Ammon's horn (tissue), 1 donor: ENCODE data around the gene FGD3.
A peak's percentile ranks its signal among the peaks of the same experiment; 100 is the strongest.
"Not testable (repeated sequence)": the region's sequence is repeated elsewhere in the genome, so short reads cannot be mapped to it uniquely, and the experiment has no call there.

Experiments
- DNase-seq: peaks from one replicate; pipeline ENCODE4 v3.0.0-alpha.2; 2016; ENCODE audit warnings: low spot score

The FGD3 gene

DNA sequence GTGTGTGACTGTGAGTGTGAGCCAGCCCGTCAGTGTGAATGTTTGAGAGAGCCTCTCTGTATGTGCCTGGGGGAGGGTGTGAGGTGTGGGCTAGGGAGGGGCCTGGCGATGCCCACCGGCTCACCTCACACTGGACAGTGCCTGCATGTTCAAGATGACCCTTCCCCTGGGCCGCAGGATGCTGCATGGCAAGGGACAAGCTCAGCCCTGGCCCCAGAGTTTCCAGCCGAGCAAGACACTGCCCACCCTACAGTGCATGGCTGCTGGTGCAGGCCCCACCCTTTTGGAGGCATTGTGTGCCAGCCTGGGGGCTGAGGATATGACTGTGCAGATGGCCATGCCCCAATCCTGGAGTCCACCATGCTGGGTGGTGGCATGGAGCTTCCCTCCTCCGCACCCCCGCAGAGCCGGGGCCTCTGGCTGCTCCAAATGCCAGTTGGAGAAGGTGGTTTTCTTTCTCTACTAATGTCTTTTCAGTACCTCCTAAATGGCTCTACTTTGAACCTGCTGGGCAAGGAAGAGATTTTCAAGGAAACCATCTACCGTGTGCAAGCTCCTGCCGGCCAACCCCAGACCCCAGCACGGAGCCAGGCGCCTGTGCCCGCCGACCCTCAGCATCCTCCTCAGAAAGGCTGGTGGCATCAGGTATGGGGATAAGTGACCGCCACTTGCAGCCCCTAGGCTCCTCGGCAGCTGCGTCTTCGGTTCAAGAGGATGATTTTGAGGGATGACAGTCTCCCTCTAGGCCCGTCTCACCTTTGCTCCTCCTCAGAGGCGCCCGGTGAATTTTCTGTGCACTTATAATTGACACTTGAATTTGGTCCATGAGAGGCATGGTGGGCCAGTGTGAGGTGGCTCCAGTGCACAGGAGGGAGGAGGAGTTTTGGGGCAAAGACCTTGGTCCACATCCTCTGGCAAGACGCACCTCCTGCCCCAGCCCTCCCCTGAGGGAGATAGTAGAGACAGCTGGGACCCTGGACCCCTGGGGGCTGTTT lies 27.7 kb downstream of the FGD3 start:
- no peak for DNase-seq

GRCh38 chr9:92976431-92976830 lies 29.1 kb downstream of the FGD3 start:
- DNase-seq, result no peak

GRCh38 chr9:92977279-92977678 lies 30.0 kb downstream of the FGD3 start:
- DNase-seq, result no peak

GRCh38 chr9:92978345-92978875 lies 31.1 kb downstream of the FGD3 start:
- no peak for DNase-seq

GRCh38 chr9:92979283-92980056 lies 32.1 kb downstream of the FGD3 start:
- DNase-seq, result no peak

GRCh38 chr9:92980085-92980745 lies 32.9 kb downstream of the FGD3 start:
- DNase-seq, result no peak

GRCh38 chr9:92982130-92982529 lies 34.8 kb downstream of the FGD3 start:
- no peak for DNase-seq

GRCh38 chr9:92983984-92984589 lies 36.8 kb downstream of the FGD3 start:
- no peak for DNase-seq

GRCh38 chr9:92984976-92985375 lies 37.7 kb downstream of the FGD3 start:
- DNase-seq, result no peak

DNA sequence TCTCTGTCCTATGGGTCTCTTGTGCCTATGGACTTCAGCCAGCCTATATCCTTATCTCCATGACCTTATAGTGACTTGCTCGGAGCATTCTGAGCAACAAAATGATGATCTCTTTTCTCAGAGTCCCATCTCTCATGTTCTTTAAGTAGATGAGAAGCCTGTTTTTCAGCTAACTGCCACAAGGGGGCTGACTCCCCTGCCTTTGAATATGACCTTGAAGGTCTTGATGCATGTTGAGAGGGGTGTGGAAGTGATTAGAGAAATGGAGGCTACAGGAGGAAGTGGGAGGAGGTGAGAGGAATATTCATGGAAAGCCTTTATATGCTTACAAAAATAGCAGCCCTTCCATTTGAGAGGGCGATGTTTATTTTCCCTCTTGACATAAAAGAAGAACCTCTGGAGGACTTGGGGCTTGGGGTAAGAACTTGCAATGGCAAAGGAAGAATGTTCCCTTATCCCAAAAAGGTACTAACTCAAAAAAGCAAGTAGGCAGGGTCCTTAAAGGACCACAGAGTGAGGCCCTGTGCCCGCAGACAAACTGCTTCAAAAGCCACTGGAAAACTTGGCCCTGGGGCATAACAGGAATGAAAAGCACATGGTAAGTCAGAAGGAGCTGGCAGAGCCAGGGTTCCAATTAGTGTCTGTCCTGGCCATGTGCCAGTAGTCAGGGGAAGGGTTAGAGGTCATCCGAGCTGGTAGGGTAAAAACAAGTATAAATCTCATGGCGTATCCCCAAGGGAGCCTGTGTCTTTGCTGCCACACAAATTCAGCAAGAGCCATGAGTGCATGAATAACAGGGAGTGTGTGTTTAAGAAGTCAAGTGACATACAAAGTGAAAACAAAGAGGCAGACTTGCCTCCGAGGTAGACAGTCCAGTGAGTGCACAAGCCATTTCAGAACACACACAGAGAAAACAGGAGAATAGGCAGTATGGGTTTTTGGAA lies 39.1 kb downstream of the FGD3 start:
- DNase-seq, result no peak

DNA sequence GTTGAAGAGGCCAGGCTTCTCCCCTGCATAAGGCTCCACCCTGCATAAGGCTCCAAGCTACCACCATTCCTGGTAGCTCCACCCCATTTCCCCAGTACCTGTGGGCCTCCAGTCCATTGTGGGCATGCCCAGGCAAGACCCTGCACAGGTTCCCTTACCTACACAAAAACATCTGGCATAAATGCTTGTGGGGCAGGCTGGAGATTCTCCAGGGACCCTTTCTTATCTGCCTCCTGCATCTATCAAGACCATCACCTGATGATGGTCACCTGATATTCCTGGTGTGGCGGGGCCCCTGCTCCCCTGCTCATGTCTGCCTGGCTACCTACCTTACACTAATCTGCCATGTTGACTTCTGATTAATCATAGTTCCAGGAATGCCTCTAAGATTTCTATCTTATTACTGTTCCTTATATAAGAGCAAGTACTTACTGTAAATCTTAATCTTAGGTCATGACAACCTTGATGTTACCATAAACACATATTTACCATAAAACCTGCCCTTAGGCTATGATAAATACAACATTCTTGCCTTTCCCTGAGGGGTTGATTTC lies 41.0 kb downstream of the FGD3 start:
- no peak for DNase-seq

- DNase-seq, result no peak
These were observed 42.2 kb downstream of the FGD3 start for GRCh38 chr9:92989561-92989960.

DNA sequence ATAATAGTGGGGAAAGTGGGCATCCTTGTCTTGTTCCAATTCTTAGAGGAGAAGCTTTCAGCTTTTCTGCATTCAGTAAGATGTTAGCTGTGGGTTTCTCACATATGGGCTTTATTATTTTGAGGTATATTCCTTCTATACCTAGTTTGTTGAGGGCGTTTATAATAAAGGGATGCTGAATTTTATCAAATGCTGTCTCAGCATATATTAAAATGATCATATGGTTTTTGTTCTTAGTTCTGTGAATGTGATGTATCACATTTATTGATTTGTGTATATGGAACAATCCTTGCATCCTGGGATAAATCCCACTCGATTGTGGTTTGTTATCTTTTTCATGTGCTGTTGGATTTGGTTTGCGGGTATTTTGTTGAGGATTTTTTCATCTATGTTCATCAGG lies 43.1 kb downstream of the FGD3 start:
- no peak for DNase-seq

DNA sequence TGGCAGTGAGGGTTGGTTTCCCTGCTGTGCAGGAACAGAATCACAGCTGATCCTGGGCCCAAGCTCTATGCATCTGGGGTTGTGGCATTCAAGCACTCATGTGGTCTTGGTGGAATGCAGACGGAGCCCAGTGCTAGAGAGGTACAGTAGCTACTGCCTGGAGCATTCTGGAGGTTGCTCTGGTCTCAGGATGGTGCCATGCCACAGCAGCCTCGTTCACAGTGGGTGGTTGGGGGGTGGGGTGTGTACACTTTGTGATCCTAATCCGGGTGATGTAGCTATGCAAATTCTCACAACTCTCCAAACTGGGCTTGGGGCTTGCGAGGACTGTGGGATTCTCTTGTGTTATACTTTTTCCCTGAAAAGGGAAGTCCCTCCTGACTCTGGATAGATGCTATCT lies 45.2 kb downstream of the FGD3 start:
- no peak for DNase-seq

- DNase-seq, result not testable (repeated sequence)
These were observed 51.5 kb downstream of the FGD3 start for GRCh38 chr9:92998871-92999270.

DNA sequence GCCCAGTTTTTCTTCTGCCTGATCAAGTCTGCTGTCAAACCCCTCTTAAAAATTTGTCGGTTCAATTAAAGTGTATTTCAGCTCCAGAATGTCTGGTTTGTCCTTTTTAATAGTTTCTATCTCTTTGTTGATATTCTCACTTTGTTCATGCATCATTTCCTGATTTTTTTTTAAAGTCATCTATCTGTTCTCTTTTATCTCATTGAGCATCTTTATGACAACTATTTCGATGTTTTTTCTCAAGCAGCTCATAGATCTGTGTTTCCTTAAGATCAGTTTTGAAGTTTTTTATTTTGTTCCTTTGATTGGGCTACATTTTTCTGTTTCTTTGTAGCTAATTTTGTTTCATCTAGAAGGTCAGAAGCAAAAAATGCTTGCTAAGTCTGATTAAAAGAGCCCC lies 53.7 kb downstream of the FGD3 start:
- DNase-seq, result no peak

GRCh38 chr9:93002700-93003099 lies 55.4 kb downstream of the FGD3 start:
- DNase-seq, result no peak

DNA sequence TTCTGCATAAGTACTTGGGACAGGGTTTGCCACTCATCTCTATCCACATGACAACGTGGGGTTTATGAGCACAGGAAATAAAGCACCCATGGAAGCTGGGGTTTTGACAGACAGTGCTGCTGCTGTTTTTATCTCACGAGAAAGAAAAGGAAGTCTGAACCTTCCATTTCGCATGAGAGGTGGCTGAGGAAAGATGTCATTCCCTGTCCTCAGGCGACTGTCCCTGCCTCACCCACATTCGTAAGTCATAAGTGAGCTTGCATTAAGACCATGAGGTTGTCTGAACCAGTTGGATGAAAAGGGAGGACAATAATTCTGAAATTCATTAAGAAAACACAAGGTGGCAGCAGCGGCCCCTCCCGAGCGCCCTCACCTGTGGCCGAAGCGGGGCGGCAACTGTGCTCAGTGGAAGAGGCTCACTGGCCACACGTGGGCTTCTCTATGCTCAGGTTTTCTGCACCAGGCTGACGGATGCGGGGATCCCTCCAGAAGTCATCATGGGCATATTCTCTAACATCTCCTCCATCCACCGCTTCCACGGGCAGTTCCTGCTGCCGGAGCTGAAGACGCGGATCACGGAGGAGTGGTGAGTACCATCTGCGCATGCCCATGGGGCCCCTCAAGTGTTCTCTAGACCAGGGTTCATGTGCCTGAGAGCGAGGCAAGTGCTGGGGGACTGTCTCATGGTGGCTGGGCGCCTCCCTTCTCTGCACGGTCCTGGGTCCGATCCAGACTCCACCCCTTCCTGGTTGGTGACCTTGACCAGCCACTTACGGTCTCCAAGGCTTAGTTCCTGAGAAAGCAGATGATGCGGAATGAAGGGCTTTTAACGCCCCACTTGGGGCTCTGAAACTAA lies 56.5 kb downstream of the FGD3 start:
- DNase-seq, result peak; percentile 40

- DNase-seq, result no peak
These were observed 57.2 kb downstream of the FGD3 start for GRCh38 chr9:93004561-93004960.
